Activated T-cell treated with anti-CD3 and anti-CD28 coated beads for 48 hours (primary cell): Measurements from ENCODE around the gene DHX34.
A peak's percentile ranks its signal among the peaks of the same experiment; 100 is the strongest.
"Not testable (repeated sequence)": the region's sequence is repeated elsewhere in the genome, so short reads cannot be mapped to it uniquely, and the experiment has no call there.

Experiments used
- DNase-seq: peaks from one replicate; pipeline ENCODE4 v3.0.0-alpha.2; 2020; ENCODE audit warnings: low read depth

The DHX34 gene

DNA sequence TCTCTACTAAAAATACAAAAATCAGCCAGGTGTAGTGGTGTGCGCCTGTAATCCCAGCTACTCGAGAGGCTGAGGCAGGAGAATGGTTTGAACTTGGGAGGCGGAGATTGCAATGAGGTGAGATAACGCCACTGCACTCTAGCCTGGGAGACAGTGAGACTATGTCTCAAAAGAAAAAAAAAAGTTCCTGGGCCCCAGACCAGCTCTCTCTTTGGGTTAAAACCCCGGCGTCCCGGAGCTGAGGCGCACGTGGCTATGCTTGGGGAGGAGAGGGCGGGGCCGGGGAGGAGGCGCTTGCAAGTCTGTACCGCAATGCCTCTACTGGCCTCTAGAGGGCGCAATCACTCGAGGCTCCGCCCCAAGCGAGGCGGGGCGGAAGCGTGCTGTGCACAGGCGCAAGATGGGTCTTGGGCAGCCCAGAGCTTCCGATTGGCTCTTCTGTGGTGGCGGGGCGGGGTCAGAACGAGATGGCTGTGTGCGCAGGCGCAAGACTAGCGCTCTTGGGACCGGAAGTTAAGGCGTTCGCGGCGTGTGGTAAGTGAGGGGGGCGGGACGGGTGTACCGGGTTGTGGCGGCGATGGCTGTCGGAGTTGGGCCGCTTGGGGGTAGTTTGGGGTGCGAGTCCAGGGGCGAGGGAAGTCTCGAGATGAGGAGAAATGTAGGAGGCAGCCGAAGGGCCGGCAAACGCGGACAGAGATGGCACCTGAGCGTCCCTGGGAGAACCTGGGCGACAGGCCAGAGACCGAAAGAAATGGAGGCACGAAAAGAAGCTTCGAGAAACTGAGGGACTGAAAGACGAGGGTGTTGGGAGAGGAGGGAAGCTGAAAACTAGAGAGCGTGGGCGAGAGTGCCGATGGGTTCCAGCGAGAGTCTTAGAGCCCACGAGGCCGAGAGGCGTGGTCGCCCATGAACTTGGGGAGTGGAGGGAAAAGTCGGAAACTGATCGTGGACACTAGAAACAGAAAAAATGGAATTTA is at the start of gene DHX34:
Gene DHX34 (plus strand): TSS at position 497 of the 977 bp plus-strand sequence. CDS start 3,716 bp downstream, outside the sequence.
- peak; percentile 99 for DNase-seq

DNA sequence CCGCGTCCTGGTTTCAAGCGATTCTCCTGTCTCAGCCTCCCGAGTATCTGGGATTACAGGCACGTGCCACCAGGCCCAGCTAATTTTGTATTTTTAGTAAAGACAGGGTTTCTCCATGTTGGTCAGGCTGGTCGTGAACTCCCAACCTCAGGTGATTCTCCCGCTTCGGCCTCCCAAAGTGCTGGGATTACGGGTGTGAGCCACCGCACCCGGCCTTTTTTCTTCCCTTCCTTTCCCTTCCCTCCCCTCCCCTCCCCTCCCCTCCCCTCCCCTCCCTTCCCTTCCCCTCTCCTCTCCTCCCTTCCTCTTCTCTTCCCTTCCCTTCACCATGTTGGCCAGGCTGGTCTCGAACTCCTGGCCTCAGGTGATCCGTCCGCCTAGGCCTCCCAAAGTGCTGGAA is 48.2 kb upstream of the DHX34 start:
- DNase-seq = not testable (repeated sequence)

DNA sequence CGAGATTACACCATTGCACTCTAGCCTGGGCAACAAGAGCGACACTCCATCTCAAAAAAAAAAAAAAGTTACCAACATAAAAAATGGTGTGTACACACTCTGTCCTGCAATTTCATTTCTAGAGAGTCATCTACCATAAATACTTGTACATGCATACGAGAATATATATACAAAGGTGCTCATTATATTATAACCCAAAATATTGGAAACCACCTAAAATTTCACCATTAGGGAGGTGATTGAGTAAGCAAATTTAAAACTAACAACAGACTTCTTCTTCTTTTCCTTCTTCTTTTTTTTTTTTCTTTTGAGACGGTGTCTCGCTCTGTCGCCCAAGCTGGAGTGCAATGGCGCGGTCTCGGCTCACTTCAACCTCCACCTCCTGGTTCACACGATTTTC is 46.9 kb upstream of the DHX34 start:
- no peak for DNase-seq

DNA sequence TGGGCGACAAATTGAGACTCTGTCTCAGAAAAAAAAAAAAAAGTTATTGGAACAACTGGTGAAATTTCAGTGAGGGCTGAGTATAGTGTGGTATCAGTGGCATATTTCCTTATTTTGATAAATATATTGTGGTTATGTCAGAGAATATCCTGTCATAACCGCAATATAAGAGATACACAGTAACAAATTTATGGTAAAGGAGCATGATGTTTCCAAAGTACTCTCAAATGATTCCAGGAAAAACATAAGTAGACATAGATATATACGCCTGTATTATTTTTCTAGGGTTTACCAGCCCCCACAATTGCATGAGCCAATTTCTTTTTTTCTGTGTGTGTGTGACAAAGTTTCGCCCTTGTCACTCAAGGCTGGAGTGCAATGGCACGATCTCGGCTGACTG is 45.1 kb upstream of the DHX34 start:
- no peak for DNase-seq

GRCh38 chr19:47305309-47305751 is 43.8 kb upstream of the DHX34 start:
- DNase-seq = peak; percentile 39

DNA sequence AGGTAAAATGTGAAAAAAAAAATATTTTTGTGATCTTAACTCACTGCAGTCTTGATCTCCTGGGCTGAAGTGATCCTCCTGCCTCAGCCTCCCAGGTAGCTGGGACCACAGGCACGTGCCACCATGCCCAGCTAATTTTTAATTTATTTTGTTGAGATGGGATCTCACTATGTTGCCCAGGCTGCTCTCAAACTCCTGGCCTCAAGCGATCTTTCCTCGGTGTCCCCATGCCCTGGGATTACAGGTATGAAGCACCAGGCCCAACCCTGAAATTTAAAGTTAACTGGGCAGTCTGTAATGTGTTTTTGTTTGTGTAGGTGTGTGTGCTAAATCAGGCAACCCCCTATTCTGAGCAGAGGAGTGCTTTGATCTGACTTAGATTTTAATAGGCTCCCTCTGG is 42.8 kb upstream of the DHX34 start:
- DNase-seq = no peak

DNA sequence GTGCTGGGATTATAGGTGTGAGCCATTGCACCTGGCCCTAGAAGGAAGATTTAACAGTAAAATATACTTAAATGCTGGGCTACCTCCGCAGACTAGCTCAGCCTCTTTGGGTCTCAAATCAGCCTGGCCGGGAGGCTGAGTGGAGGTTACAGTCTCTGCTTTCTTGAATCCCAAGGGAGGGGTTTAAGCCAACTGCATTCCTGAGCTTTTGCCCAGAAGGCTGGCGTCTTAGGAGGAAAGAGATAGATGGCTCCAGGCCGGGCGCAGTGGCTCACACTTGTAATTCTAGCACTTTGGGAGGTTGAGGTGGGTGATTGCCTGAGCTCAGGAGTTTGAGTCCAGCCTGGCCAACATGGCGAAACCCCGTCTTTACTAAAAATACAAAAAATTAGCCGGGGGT is 40.1 kb upstream of the DHX34 start:
- DNase-seq = no peak

DNA sequence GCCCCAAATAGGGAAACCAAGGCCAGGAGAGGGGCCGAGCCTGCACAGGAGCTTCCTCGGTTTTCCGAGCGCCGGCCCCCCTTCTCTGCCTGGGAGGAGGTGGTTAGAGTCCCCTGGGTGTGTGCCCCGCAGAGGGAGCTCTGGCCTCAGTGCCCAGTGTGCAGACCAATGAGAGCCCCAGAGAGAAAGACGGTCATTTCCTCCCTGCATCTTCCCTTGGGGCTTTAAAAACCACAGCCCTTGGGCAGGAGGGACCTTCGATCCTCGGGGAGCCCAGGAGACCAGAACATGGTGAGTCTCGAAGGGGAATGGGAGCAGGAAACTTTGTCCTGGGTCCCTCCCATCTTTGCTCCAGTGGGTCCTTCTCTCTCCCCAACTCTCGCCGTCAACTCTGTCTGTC is 39.5 kb upstream of the DHX34 start, which contains the start of gene C5AR1:
Gene C5AR1 (plus strand): TSS at position 254 of the 400 bp plus-strand sequence. CDS start 35 bp downstream, at position 289.
- no peak for DNase-seq

- no peak for DNase-seq
These were observed 38.8 kb upstream of the DHX34 start for GRCh38 chr19:47310323-47310722.

GRCh38 chr19:47310819-47311218 is 38.3 kb upstream of the DHX34 start:
- DNase-seq = no peak

DNA sequence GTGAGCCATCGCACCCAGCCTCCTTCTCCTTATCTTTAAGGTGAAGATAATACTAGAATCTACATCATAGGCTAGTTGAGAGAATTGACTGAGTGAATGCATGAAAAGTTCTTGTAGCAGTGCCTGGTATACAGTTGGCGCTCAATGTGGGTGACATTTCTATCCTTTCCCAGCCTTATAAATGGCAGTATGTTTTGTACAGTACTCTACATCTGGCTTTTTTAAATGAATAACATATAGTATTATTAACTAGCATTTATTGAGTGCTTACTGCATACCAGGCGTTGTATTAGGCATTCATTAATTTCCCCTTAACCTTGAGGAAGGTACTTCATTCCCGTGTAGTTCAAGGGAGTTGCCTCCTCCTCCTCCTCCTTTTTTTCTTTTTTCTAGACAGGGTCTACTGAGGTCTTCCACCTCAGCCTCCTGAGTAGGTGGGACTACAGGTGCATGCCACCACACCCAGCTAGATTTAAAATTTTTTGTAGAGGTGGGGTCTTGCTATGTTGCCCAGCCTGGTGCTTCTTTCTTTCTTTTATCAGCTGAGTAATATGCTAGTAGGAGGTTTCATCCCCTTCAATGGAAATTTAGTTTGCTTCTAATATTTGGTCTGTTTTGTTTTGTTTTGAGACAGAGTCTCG is 36.6 kb upstream of the DHX34 start:
- no peak for DNase-seq

GRCh38 chr19:47313754-47314295 is 35.3 kb upstream of the DHX34 start:
- DNase-seq = no peak

DNA sequence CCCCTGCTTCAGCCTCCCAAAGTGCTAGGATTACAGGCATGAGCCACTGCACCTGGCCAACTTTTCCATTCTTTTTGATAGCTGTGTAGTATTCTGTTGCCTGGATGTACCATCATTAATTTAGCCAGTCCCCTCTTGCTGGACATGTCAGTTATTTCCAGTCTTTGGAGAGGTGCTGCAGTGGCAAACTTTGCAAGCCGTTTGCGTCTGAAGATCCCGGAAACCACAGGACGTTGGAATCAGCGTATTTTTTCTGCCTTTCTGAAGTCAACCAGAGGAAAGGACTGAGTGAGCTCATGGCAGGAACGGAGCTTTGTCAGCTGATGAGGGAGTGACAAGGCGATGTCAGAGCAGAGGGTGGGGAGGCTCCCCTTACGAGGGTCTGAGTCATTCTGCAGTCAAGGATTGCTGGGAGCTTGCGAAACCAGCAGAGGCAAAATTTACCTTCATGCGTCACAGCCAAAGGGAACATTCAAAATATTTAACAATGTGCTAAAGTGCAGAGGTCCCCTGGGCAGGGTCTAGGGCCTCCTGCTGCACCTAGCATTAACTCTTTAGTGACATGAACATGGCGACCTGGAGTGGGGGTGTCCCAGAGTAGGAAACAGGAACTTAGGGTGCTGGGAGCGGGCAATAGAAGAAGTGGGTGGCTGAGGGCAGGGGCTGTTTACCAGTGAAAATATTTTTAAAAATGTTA is 33.8 kb upstream of the DHX34 start:
- peak; percentile 21 for DNase-seq

DNA sequence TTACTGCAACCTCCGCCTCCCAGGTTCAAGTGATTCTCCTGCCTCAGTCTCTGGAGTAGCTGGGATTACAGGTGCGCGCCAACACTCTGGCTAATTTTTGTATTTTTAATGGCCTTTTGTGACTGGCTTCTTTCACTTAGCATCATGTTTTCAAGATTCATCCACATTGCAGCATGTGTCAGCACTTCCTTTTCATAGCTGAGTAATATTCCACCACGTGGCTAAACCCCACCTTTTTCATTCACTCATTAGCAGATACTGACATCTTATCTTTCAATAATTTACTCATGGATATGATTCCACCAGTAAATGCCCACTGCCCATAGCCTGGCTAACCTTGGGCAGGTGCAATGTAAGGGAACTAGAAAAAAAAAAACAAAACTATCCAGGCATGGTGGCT is 32.6 kb upstream of the DHX34 start:
- DNase-seq = no peak

- DNase-seq = no peak
These were observed 28.9 kb upstream of the DHX34 start for GRCh38 chr19:47319923-47320871.

GRCh38 chr19:47321630-47322029 is 27.5 kb upstream of the DHX34 start:
- DNase-seq = no peak

GRCh38 chr19:47322058-47322457 is 27.1 kb upstream of the DHX34 start:
- no peak for DNase-seq

- no peak for DNase-seq
These were observed 25.7 kb upstream of the DHX34 start for GRCh38 chr19:47323409-47323808.

DNA sequence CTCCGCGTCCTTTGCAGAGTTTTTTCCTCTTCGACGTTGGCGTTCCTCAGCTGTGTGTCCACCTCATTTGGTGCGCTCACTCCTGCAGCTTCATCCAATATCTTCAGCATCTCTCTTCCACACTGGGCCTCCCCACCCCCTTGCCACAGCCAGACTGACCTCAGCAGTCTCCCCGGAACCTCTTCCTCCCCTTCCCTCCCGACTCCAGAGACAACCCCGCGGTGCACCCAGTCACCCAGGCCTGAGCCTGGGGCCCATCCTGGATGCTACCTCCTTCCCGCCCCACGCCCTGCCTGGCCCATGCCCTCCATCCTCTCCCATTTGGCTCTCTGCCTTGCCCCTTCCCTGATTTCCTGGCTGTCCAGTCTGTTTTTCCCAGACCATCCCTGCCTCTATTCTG is 25.2 kb upstream of the DHX34 start:
- DNase-seq = no peak

DNA sequence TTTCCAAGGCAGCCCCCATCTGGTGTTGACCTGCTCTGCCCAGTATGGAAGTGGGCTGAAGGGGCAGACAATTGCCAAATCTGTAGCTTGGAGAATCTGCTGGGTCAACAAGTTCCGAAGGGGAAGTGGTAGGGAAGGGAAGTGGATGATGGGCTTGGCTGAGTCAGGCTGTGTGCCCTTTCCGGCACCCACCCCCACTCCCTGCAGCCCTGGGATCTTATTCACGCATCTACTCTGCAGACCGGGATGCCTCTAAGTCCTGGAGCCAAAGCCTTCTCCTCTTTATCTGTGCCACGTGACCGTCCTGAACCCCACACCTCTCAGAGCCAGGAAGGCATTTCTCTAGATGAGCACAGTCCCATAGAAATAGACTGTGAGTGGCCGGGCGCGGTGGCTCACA is 24.6 kb upstream of the DHX34 start:
- no peak for DNase-seq

DNA sequence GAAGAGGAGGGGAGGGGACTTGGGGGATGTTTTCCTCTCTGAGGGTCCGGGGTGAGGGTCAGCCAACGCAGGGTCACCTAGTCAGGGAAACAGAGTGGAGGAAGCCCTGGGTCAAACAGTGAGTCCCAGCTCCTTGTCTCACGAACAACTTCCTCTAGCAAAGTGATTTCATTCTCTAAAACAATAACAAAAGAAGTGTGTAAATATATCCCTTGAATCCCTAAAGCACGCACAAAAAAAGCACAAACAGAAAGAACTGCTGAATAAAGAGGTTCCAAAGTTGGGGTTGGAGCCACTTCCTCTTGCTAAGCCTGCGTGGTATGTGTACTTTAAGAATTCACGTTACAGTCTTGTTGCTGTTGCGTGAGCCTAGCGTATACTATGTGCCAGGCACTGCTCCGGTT is 18.6 kb upstream of the DHX34 start:
- DNase-seq = no peak
